NB4 (cell line): Measurements from ENCODE around the gene CSNK2A1.

ENCODE experiments used
- MYC ChIP-seq: IDR thresholded peaks from 2 replicates; pipeline ENCODE4 v1.6.1; 2011; ENCODE audit warnings: low read depth, low read length
- TF ChIP-seq, protein P1 (sequence below): IDR thresholded peaks from 2 replicates; pipeline ENCODE4 v1.6.1; 2011; ENCODE audit warnings: low read depth, low read length
- TF ChIP-seq, protein P2 (sequence below): IDR thresholded peaks from one replicate; pipeline ENCODE4 v1.5.1; 2012; ENCODE audit warnings: low read depth, low read length

DNA sequence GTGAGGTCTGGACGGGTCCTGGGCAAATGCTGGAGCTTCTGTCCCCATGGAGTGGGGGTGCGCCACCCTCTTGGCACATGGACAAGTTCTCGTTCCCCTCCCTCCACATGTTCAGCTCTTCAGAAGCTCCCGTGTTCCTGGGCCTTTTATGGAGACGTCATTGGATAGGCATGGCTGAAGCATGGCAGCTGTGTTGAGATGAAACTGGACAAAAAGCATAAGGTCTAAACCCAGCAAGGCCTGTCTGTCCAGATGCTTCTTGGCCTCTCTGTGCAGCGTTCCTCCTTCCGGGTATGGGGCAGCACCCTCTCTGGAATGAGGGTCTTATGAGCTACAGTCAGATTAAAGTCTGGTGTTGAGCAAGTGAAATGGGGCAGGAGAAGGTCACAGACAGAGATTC is 108.0 kb downstream of the CSNK2A1 start:
- TF ChIP-seq, protein P1, sequence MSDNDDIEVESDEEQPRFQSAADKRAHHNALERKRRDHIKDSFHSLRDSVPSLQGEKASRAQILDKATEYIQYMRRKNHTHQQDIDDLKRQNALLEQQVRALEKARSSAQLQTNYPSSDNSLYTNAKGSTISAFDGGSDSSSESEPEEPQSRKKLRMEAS, result no peak
- TF ChIP-seq, protein P2, sequence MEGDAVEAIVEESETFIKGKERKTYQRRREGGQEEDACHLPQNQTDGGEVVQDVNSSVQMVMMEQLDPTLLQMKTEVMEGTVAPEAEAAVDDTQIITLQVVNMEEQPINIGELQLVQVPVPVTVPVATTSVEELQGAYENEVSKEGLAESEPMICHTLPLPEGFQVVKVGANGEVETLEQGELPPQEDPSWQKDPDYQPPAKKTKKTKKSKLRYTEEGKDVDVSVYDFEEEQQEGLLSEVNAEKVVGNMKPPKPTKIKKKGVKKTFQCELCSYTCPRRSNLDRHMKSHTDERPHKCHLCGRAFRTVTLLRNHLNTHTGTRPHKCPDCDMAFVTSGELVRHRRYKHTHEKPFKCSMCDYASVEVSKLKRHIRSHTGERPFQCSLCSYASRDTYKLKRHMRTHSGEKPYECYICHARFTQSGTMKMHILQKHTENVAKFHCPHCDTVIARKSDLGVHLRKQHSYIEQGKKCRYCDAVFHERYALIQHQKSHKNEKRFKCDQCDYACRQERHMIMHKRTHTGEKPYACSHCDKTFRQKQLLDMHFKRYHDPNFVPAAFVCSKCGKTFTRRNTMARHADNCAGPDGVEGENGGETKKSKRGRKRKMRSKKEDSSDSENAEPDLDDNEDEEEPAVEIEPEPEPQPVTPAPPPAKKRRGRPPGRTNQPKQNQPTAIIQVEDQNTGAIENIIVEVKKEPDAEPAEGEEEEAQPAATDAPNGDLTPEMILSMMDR, result no peak
- TF ChIP-seq MYC, result no peak
